Cerebellar cortex (tissue), 1 donor: ENCODE measurements around the gene GNMT.
"Not testable (repeated sequence)": the region's sequence is repeated elsewhere in the genome, so short reads cannot be mapped to it uniquely, and the experiment has no call there.

Experiments used
- DNase-seq: peaks from one replicate; pipeline ENCODE4 v3.0.0-alpha.2; 2015; ENCODE audit warnings: low spot score

Gene GNMT

GRCh38 chr6:42978487-42978838 is 17.9 kb downstream of the GNMT start:
- DNase-seq: no peak

DNA sequence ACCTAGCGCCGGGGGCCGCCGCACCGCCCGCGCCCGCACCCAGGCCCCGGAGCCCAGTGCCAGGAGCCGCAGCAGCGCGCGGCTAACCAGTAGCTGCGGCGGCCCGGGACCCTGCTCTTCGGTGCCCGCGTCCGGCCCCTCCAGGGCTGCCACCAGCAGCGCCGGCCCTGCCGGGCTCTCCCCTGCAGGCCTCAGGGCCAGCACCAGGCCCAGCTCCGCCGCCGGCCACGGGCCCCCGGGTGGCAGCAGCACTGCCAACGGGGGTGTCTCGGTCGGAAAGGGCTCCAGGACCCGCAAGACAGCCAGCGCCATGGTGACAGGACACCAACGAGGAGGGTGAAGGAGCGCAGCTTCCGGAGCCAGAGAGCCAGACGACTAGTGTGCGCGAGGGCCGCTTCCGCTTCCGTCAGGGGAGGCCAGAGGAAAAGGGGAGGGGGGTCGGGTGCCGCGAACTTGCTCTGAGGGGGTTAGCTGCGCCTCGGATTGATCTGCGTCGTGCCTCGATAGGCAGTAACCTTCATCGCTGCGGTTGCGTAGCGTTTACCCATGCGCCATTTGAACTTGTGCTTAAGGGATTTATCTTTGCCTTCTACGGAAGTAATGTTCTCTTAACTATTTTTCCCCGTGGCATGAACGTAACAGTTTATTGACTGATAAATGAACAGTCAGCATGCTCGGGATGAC is 18.4 kb downstream of the GNMT start, which contains the start of gene PEX6:
Gene PEX6 (minus strand): TSS at position 343 of the 684 bp plus-strand sequence. CDS start 31 bp downstream, at position 312.
- peak; percentile 93 for DNase-seq

DNA sequence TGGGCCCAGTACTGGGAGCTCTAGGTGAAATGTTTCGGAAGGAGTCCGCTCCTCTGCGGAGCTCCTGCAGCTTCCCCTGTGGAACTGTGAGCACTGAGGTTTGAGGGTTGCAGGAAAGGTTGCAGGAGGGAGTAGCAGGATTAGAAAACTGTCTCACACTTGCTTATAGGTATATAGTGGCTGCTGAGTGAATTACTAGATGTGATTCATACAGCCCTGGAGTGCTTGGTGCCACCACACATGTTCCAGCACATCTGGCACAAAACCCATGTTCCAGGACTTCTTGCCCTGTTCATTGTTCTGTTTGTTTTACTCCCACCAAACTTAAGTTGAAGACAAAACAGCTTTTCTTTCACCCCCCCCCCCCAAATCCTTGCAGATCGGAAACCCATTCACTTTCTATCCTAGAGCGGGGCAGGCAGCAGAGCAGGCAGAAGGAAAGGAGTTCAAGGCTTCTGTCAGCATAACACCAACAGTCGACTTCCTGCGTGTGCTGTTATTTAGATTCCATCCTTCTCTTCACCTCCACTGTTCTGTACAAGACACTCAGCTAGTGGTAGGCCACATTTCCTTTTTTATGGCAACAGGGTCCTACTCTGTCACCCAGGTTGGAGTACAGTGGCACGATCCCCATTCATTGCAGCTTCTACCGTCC is 19.1 kb downstream of the GNMT start:
- DNase-seq: no peak

GRCh38 chr6:42981836-42982235 is 21.3 kb downstream of the GNMT start:
- no peak for DNase-seq

DNA sequence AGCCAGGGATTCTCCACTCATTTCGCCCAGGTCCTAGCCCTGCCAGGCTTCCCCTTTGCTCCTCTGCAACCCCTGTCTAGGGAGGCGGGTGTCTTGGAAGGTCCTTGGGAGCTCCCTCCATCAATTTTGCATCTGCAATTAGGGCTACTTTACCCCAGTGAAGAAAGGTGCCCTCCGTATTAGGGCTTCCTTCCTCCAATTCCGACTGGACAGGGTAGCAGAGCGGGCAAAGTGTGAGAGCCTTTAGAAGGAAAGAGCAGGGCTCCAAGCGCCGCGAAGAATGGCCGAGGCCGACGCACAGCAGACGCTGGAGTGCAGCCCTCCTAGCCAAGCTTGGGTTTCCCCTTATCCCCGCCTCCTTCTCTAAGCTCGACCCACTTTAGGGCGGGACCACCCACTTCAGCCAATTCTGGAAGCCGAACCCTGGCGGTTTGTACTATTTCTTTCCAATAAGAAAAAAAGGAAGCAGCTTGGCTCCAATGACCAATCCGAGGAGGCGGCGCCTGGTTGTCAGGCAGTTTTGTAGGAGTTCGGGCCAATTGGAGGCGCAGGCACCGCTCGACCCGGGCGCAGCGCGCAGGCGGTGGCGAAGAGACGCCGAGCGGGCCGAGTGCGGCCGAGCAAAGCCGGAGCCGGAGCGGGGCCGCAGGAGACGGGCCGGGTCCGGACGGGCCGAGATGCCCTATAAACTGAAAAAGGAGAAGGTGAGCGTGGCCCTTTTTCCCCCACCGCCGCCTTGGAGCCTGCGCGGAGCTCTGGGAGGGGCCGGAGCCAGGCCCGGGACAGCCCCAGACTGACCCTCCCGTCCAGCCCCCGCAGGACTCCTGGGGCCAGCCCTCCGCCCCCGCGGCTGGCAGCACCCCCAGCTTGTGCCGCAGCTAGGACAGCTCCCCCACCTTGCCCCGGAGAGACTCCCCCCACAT is 23.7 kb downstream of the GNMT start, which contains the start of gene PPP2R5D:
Gene PPP2R5D (plus strand): TSS at position 570 of the 923 bp plus-strand sequence. CDS start 108 bp downstream, at position 678.
- peak; percentile 100 for DNase-seq

DNA sequence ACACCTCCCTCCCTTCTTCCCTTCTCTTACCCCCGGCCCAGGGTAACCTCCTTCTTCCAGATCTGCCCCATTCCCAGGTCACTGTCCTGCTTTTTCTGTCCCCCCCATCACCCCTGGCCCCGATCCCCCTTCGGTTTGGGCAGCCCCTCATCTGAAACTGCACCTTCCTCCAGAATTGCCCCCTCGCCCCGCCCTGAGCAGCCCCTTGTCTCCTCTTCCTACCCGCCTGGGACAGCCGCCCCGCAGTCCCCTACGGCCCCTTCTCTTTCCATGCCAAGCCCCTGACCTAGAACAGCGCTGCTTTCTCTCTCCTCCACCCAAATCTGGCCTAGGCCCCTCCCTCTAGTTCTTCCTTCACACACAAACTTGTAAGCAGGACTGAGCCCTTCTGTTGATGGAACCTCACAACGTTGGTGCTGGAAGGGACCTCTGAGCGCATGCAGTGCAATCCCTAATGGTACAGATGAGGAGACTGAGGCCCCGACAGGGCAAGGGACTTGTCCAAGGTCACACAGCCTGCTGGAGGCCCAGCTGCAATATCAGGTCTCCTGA is 24.4 kb downstream of the GNMT start:
- DNase-seq: peak; percentile 28

- no peak for DNase-seq
Observed at GRCh38 chr6:42987533-42988451, 27.2 kb downstream of the GNMT start.

- DNase-seq: no peak
Observed at GRCh38 chr6:42988486-42989020, 28.0 kb downstream of the GNMT start.

- DNase-seq: no peak
Observed at GRCh38 chr6:42989923-42990322, 29.4 kb downstream of the GNMT start.

DNA sequence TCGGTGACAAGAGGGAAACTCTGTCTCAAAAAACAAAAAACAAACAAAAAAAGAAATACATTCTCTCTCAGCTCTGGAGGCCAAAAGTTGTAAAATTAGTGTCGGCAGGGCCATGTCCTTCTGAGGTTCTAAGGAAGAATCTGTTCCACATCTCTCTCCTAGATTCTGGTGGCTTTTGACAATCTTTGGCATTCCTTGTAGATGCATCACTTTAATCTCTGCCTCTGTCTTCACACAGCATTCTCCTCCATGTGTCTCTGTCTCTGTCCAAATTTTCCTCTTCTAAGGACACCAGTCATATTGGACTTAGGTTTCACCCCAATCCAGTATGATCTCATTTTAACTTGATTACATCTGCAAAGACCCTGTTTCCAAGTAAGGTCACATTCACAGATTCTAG is 32.9 kb downstream of the GNMT start:
- DNase-seq: no peak

DNA sequence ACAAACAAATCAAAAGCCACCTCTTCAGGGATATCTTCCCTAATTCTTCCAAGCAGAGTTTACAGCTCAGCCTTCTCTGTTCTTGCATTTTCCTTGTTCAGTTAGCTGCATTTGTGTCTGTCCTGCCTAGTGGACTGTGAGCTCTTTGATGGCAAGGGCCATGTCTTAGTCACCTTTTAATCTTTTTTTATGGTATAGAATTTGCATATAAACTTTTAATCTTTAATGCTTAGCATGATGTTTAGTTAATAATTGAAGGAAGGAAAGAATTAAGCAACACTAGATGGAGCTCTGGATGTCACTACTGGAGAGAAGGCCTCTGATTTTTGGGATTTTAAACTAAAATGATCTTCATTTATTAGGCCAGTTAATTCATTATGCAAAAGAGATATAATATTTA is 36.0 kb downstream of the GNMT start:
- DNase-seq: no peak

- DNase-seq: not testable (repeated sequence)
Observed at GRCh38 chr6:42998205-42998604, 37.7 kb downstream of the GNMT start.

GRCh38 chr6:43001843-43002242 is 41.3 kb downstream of the GNMT start:
- DNase-seq: no peak

DNA sequence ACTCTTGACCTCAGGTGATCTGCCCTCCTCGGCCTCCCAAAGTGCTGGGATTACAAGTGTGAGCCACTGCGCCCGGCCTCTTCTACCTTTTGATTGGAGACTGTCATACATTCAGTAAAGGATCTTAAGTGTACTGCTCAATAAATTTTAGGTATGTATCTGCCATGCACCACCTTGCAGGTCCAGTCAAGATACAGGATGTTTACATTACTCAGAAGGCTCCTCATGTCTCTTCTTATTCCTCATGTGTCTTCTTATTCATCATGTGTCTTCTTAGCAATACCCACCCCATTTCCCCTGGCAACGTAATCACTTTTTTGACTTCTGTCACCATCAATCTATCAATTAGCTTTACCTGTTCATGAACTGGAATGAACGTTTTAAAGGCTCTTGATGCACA is 45.3 kb downstream of the GNMT start:
- DNase-seq: no peak

- DNase-seq: no peak
Observed at GRCh38 chr6:43006251-43006650, 45.7 kb downstream of the GNMT start.

- no peak for DNase-seq
Observed at GRCh38 chr6:43007126-43007525, 46.6 kb downstream of the GNMT start.

GRCh38 chr6:43009124-43009523 is 48.6 kb downstream of the GNMT start:
- DNase-seq: peak; percentile 50

GRCh38 chr6:43011207-43011606 is 50.7 kb downstream of the GNMT start:
- no peak for DNase-seq

DNA sequence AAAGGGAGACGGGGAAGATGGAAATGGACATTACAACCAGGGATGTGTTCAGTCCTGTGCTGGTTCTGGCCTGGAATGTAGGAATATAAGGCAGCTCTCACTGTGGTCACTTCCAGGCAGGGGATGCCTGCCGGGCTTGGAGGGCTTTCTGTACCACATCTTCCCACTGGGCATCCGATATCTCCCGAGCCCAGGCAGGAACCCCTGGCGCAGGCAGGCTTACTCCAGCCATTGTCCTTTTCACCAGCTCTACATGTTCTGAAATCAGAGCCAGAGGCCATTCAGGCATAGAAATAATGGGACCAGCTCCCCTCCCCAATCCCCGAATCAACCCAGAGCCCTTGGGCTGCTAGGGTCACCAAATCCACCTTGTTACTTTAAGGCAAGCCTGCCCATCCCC is 51.8 kb downstream of the GNMT start:
- DNase-seq: no peak

GRCh38 chr6:43013097-43013842 is 52.7 kb downstream of the GNMT start:
- DNase-seq: no peak
